ENCODE results near the gene B4GALT4. TPM values are rescaled to one million over a fixed set of nuclear protein-coding genes. Genes with fewer than 3 reads are reported as not detected.

Gene B4GALT4
- total and polyA plus RNA-seq, 2 of the 8 experiments (the other 6 are each of a cell fraction or from before 2014, with no cell fraction given) = 14.6 to 44.7 TPM

- no peak overlapping the region for H2AFZ ChIP-seq (ENCODE audit: low read length)
- H3K27me3 ChIP-seq (replicated peaks in 1 of 4; ENCODE audit: control insufficient read depth in 3 of 4, extremely low read depth in 1 of 4, insufficient read depth in 3 of 4, low read length in 3 of 4) = no peaks in the 10 kb centered on the region
- H3K56ac ChIP-seq (replicated peaks; ENCODE audit: insufficient read length, low read depth, low read length) = no peak overlapping the region
- H2AK5ac ChIP-seq (ENCODE audit: low read depth, low read length) = no peak overlapping the region
- H3K79me1 ChIP-seq (ENCODE audit: low read depth, low read length) = peaks cover 8% of the 10 kb centered on the region; the same call in 1 of the 2 replicates
- no peaks in the 10 kb centered on the region for H3K23me2 ChIP-seq (ENCODE audit: low read depth, low read length)
- peaks cover 0 to 4% of the 10 kb centered on the region in 2 experiments for H4K20me1 ChIP-seq (replicated peaks in 1 of 2; ENCODE audit: control insufficient read depth in 1 of 2, insufficient read depth in 2 of 2, low read length in 2 of 2)
- CTCF ChIA-PET (ENCODE audit: partially characterized antibody) = interaction anchor here (0.9 to 1.5 kb wide), 6 partner anchors 16 to 172 kb away, joined by 3 to 4 read pairs (median 4); partner anchors contain the start of gene B4GALT4
- H3K4me1 ChIP-seq (replicated peaks in 1 of 4; ENCODE audit: control insufficient read depth in 3 of 4, insufficient read depth in 4 of 4, low read length in 3 of 4) = no peaks in the 10 kb centered on the region
- peaks cover 21 to 96% (median 66%) of the 10 kb centered on the region in 4 experiments for H3K36me3 ChIP-seq (ENCODE audit: control insufficient read depth in 2 of 4, insufficient read depth in 4 of 4, low read length in 3 of 4)
- no peak overlapping the region for H3K9ac ChIP-seq (replicated peaks in 1 of 4; ENCODE audit: extremely low read depth in 1 of 4, low read depth in 3 of 4, low read length in 3 of 4)
- no peak overlapping the region for H4K91ac ChIP-seq (replicated peaks; ENCODE audit: insufficient read length, low read length)
- POLR2A ChIA-PET (ENCODE audit: partially characterized antibody) = interaction anchor here (1.1 kb wide), 2 partner anchors 14 kb away, joined by 3 read pairs; no protein-coding TSS in a partner anchor
- no peak overlapping the region for H3K27ac ChIP-seq (ENCODE audit: low read depth, low read length)
- no peak overlapping the region for H2BK12ac ChIP-seq (ENCODE audit: low read depth, low read length)
- no peak overlapping the region for H2BK20ac ChIP-seq (ENCODE audit: low read length)
- H3K23ac ChIP-seq (ENCODE audit: insufficient read length) = no peak overlapping the region
- no peak overlapping the region for H3K4me3 ChIP-seq (ENCODE audit: extremely low read depth in 1 of 4, insufficient read depth in 2 of 4, low read depth in 3 of 4, low read length in 4 of 4)
- 87% methylated on average over 3 of the region's 3 CpGs; no CpG with 5 or more reads in 1 of the 2 experiments for WGBS, 2 experiments (ENCODE audit: extremely low coverage in 1 of 2, insufficient coverage in 1 of 2, insufficient read length in 1 of 2, insufficient replicate concordance in 2 of 2, low coverage in 1 of 2, low lambda C conversion rate in 2 of 2, missing lambda C conversion rate in 1 of 2)
- no peak overlapping the region for H3K18ac ChIP-seq (ENCODE audit: extremely low read depth, low read length)
- no peak overlapping the region for H2BK120ac ChIP-seq (replicated peaks; ENCODE audit: low read depth, low read length)
- H4K8ac ChIP-seq (ENCODE audit: extremely low read depth, insufficient read depth, low read length) = no peak overlapping the region
- no peak overlapping the region for H4K5ac ChIP-seq (ENCODE audit: insufficient read length, low read depth, low read length)
- H2BK5ac ChIP-seq (ENCODE audit: low read depth, low read length) = no peak overlapping the region
- H3K14ac ChIP-seq (ENCODE audit: insufficient read length) = no peak overlapping the region
- no peak overlapping the region for H3K4me2 ChIP-seq (ENCODE audit: insufficient read depth in 1 of 2, low read depth in 2 of 2, low read length in 2 of 2)
- H3K4ac ChIP-seq (replicated peaks; ENCODE audit: insufficient read length, low read depth, low read length) = no peak overlapping the region
- no peaks in the 10 kb centered on the region for H3K9me3 ChIP-seq (ENCODE audit: insufficient read depth in 2 of 2, low read depth in 1 of 2, low read length in 1 of 2)
- H3K79me2 ChIP-seq (ENCODE audit: control insufficient read depth in 1 of 2, insufficient read depth in 2 of 2, low read length in 2 of 2) = peaks cover 0 to 4% of the 10 kb centered on the region in 2 experiments; a peak in 1 of 4 replicates
- FAIRE-seq = no peak
- H2BK15ac ChIP-seq (ENCODE audit: low read length) = no peak overlapping the region
- no peak for DNase-seq (ENCODE audit: low read depth in 1 of 2, low spot score in 2 of 2)
- TF ChIP-seq SAP30 (IDR thresholded peaks at IDR 0.05; ENCODE audit: insufficient read depth, insufficient replicate concordance, low read length) = no peak
- no peak for TF ChIP-seq POLR2A (IDR thresholded peaks at IDR 0.05; ENCODE audit: control extremely low read depth in 1 of 2, low read depth in 2 of 2, low read length in 2 of 2)
- no peak for TF ChIP-seq GABPA (IDR thresholded peaks at IDR 0.05; ENCODE audit: borderline replicate concordance, insufficient read depth, low read length)
- no peak for TF ChIP-seq POLR2AphosphoS5 (IDR thresholded peaks at IDR 0.05; ENCODE audit: low read depth, low read length)
- TF ChIP-seq EP300 (IDR thresholded peaks at IDR 0.05; ENCODE audit: borderline replicate concordance in 1 of 2, low read depth in 2 of 2, low read length in 2 of 2) = no peak
- TF ChIP-seq POU5F1 (IDR thresholded peaks at IDR 0.05; ENCODE audit: low read depth, low read length) = no peak
- TF ChIP-seq TAF1 (IDR thresholded peaks at IDR 0.05; ENCODE audit: low read depth, low read length) = no peak
- TF ChIP-seq MAX (IDR thresholded peaks at IDR 0.05) = no peak
- TF ChIP-seq PHF8 (conservative IDR thresholded peaks at IDR 0.05; ENCODE audit: low read depth, low read length) = no peak
- TF ChIP-seq CTCF (IDR thresholded peaks at IDR 0.05; ENCODE audit: control extremely low read depth in 1 of 3, insufficient read depth in 1 of 3, low read depth in 1 of 3, low read length in 3 of 3) = no peak
These were observed 15.6 kb downstream of the B4GALT4 start for GRCh38 chr3:119225121-119225520.
